GM19043 (cell line): ENCODE data around the gene PACS2.

Source experiments
- ATAC-seq: cut with Tn5 transposase; IDR thresholded peaks from one replicate; pipeline ENCODE4 v1.9.1; 2021; ENCODE audit warnings: low read depth; ENCODE audit not compliant: unreplicated experiment

The PACS2 gene

GRCh38 chr14:105384041-105384557 is 69.6 kb downstream of the PACS2 start:
- ATAC-seq = no peak

GRCh38 chr14:105384605-105385321 is 70.2 kb downstream of the PACS2 start:
- no peak for ATAC-seq

- no peak for ATAC-seq
Observed at GRCh38 chr14:105385322-105385637, 70.7 kb downstream of the PACS2 start.

DNA sequence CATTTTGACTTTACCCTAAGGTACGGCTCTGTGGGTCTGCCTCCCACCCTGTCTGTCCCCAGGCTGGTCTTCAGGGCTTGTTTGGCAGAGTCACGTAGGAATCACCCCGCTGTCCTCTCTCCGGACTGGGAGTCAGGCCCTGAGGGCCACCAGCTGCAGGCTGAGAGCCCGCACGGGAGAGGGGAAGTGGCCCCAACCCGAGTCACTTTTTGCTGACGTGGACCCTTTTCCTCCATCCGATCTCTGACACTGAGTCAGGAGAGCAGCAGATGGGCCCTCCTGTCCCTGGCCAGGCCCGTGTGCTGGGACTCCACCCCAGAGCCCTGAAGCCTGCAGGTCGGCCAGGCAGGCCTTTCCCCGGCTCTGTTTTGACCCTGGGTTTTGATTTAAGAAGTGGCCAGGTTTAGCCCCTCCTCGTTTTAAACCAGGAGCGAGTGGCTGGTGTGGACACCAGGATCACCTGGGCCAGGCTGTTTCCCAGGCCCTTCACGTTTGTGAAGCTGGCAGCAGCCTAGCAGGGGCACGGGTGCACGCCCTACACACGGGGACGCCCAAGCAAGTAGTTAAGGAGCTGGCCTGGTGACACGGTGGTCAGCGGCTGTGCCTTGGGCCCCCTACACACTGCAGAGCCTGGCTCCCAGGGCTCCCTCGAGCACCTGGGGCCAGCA is 71.3 kb downstream of the PACS2 start:
- no peak for ATAC-seq

GRCh38 chr14:105386581-105387529 is 72.3 kb downstream of the PACS2 start:
- no peak for ATAC-seq

- ATAC-seq = no peak
Observed at GRCh38 chr14:105387530-105387922, 73.0 kb downstream of the PACS2 start.

DNA sequence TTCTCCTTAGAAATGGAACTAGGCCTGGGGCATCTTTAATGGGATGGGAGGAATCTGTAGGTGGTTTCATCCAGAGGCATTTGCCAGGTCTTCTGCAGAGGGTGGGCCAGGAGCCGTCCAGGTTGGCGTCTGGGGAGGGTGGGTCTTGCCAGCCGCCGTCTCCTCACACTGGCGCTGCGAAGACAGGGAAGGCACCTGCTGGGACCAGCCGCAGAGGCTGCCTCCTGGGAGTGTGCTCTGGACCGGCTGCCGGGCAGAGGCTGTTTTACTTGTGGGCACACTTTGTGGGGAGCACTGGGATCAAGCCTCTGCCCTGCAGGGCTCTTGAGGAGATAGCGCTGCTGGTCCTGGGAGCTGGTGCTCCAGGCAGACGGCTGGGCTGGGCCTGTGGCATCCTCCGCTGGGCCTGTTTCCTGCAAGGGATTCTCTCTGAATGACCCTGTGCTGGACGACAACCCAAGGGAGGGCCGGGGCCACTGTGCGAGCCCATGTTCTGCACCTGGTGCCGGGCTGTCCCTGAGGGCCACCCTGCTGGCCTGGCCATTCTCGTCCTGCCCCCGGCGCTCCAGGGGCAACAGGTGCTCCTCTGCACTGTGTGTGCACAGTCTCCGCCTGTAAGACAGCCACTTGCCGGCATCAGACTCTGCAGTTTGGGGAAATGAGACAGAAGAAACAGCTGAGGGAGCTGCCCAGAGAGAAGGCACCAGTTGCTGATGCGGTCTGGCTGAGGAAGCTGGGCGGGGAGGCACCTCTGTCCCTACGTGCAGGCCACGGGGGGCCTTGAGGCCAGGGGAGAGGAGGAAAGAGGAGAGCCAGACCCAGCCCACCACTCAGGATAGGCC is 73.8 kb downstream of the PACS2 start:
- ATAC-seq = no peak

- no peak for ATAC-seq
Observed at GRCh38 chr14:105388976-105389375, 74.4 kb downstream of the PACS2 start.

DNA sequence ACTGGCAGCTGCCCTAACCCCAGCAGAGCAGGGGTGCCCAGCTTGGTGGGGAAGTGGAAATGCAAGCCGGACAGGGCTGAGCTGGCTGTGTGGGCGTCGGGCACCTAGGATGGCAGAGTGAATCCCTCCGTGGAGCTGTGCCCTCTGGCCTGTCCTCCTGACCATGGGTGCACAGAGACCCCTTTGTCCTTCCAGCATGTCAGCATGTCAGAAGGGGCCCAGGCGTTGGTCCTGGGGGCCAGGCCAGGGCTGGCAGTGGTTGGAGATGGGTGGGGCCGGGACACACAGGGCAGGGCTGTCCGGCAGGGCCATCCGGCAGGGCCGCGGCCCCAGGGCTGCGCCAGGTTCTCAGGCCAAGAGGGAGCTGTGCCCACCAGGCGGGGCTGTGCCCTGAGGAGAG is 75.0 kb downstream of the PACS2 start:
- ATAC-seq = no peak

DNA sequence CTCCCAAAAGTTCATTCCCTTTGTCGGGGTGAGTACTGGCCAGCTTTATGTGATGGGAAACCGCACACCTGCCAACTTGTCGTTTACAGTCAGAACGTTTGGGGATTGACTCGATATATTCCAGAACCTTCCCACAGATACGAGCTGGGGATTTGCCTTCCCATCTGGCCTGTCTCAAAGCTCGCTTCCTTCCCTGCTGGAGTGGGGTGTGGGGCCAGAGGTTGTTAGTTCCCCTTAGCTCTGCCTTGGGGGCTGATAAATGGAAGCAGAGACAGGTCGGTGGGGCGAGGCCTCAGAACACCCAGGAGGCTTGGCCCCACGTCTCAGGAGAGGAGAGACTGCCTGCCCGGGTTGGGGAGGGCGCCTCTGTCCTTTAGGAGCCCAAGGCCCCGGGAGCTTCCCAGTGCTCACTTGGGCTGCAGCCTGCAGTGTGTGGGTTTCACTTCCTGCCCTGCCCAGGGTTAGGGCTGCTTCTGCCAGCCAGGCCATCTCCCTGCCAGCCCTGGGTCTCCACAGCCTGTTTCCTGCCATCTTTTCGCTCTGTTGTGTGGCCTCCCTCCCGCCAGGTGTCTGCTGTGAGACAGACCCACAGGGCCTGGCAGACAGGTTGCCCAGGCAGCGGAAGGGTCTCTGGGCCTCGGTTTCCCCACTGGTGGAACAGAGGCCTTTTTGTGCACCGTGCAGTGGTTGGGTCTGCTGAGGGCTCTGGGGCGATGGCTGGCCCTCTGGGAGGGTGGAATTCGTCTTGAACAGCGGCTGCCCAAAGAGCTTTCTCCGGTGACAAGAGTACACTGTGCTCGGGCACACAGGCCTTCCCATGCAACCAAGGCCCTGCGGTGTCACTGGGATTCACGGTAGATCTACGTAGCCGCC is 75.7 kb downstream of the PACS2 start:
- ATAC-seq = no peak

DNA sequence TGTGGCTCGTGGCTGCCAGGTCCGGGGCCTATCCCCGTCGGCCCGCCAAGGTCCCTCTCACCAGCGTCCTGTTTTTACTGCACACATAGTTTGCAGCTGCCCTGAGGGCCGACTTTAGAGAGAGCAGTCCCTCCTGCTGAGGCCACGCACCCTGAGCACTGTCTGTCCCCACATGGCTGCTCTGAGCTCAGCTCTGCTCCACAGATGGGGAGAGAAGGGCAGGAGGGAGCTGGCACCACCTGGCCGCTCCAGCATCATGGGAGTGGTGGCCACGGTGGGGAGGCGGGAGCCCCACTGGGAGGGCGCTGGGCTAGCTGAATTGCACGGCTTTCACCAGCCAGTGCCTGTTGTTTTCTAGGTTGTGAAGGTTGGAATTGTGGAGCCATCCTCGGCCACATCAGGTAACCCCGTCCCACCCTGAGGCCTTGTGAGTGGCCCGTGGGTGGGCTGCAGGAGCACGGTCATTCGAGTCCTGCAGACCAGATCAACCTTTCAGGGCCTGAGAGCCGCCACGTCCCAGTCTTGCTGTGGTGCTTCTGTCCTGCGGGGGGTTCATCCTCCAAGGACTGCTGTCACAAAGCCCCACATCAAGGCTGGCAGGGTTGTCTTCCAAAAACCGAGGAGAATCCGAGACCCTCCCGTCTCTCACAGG is 76.4 kb downstream of the PACS2 start:
- no peak for ATAC-seq

- no peak for ATAC-seq
Observed at GRCh38 chr14:105391541-105391940, 77.0 kb downstream of the PACS2 start.

GRCh38 chr14:105392131-105393090 is 77.9 kb downstream of the PACS2 start:
- no peak for ATAC-seq

- ATAC-seq = no peak
Observed at GRCh38 chr14:105393151-105393550, 78.6 kb downstream of the PACS2 start.

GRCh38 chr14:105394714-105395537 is 80.4 kb downstream of the PACS2 start:
- no peak for ATAC-seq

GRCh38 chr14:105395538-105395854 is 80.9 kb downstream of the PACS2 start:
- ATAC-seq = no peak

- ATAC-seq = no peak
Observed at GRCh38 chr14:105397350-105397931, 82.9 kb downstream of the PACS2 start.
